ENCODE results near the gene SLC4A1AP.

The SLC4A1AP gene

GRCh38 chr2:27721335-27721734 is 57.6 kb downstream of the SLC4A1AP start:
- DNase-seq (ENCODE audit: low spot score), result no peak

DNA sequence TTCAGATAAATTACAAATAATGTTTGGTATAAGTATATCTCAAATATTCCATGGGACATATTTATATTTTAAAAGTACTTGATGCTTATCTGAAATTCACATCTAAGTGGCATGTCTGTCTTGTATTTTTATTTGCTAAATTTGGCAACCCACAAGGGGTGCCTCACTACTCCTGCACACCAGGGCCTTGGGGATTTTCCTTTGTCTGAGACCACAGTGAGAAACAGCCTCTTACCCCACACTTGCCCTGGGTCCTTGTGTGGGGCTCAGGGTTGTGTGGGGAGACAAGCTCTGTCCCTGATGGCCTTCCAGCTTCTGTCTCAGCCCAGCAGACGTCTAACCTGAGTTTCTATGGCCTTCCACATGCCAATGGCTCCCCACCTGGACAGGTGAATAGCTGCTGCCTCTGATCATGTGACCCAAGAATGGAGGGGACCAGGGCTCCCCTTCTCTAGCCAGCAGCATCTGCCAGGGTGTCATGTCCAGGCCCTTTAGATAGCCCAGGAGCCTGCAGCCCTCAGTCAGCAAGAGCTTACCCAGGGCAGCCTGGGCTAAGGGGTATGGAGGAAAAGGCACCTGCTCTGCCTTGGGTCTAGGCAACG is 58.3 kb downstream of the SLC4A1AP start:
- no peak for DNase-seq (ENCODE audit: low spot score)

DNA sequence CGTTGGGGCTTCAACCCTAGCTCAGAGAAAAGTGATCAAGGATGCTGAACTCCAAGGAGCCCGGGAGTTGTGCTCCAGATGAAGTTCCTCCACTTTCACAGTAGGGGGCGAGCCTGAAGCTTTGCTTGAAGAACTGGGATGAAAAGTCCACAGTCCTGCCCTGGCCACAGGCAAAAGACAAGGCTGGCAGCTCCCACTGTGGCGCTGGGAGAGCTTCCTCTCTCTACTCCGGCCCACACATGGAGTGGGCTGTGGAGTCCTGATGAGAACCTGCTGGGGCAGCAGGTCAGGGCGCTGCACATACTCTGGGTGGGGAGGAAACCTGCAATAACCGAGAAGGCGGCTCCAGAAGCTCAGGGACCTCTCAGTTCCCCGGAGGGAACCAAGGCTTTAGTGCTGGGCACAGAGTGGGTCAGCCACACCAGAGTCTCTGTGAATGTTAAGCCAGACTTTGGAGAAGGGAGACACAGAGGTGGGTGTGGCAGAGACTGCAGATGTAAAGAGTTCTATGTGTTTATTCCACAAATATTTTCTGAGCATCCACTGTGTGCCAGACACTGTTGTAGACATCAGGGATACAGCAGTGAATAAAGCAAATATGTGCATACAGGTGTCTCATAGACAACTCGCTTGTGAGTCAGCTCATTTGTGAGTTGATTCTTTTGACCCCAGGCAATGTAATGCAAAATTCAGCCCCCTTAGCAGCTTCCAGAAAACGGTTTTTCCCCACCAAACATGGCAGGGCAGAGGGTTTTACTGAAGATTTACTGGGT is 59.9 kb downstream of the SLC4A1AP start:
- peak; percentile 53 for DNase-seq (ENCODE audit: low spot score)

DNA sequence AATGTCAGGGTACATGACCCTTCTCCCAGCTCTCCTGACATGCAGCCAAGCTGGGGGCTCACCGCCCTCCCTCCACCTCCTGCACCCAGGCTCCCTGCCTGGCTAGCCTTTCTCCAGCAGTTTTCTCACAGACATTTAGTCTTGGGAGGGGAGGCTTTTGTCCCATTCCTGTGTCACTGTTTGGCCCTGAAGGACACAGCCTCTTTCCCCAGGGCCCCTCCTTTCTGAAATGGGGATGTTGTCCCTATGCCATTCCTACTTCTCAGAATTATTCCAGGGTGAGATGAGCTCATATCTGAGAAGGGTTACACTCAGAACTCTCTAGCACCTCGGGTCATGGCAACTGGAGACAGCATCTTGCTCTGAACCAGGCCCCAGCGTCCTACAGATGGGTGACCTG is 60.5 kb downstream of the SLC4A1AP start:
- DNase-seq (ENCODE audit: low spot score), result no peak

DNA sequence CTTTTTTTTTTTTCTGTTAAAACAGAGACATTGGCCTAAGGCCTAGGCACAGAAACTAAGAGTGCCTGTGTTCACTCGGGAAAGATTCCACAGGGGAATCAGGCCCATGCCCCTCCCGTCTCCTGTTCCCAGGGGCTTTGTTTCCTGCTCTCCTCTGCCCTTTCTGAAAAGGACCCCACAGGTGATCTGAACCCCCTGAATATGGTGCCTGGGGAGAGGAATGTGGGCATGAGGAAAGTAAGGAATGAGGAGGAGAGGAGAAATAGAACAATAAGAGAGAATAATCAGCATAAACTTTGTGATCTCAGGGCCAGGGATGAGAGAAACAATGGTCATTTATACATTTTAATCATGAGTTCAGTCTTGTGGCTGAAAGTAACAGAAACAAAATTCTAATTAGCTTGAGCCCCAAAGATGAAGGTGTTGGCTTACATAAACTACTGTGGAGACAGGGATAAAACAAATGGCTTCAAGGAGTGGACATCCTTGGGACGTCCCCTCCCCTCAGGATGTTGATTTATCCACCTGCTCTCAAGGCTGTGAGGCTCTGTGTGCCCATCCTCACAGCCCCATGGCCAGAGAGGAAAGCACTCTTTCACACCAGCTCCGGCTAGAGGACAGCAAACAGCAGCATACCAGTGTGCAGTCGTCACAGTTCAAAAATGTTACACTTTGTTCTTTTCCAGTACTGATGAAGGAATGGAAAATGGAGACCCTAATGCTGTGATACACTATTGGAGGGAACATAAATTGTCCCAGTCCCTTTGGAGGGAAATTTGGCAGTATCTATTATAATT is 61.4 kb downstream of the SLC4A1AP start:
- no peak for DNase-seq (ENCODE audit: low spot score)

- DNase-seq (ENCODE audit: low spot score), result no peak
Measured at GRCh38 chr2:27727257-27727656, 63.6 kb downstream of the SLC4A1AP start.

- no peak for DNase-seq (ENCODE audit: low spot score)
Measured at GRCh38 chr2:27728081-27728858, 64.6 kb downstream of the SLC4A1AP start.

GRCh38 chr2:27729198-27729597 is 65.5 kb downstream of the SLC4A1AP start:
- no peak for DNase-seq (ENCODE audit: low spot score)

GRCh38 chr2:27729614-27730013 is 65.9 kb downstream of the SLC4A1AP start:
- DNase-seq (ENCODE audit: low spot score), result no peak

DNA sequence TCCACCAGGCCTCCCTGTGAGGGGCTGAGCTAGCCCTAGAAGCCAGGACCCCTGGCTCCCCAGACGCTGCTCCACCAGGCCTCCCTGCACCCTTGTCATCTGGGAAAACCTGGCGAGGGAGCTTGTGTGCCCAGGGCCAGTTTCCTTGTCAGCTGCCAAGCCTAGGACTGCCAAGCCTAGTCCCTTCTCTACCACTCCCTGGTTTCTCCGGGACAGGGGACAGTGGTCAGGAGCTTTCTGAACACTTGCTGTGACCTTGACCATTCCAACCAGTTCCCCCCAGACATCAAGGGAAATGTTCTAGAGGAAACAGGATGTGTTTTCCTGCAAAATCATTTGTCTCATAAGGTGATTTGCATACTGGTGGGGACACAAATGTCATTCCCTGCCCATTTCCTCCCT is 66.6 kb downstream of the SLC4A1AP start:
- DNase-seq (ENCODE audit: low spot score), result no peak

DNA sequence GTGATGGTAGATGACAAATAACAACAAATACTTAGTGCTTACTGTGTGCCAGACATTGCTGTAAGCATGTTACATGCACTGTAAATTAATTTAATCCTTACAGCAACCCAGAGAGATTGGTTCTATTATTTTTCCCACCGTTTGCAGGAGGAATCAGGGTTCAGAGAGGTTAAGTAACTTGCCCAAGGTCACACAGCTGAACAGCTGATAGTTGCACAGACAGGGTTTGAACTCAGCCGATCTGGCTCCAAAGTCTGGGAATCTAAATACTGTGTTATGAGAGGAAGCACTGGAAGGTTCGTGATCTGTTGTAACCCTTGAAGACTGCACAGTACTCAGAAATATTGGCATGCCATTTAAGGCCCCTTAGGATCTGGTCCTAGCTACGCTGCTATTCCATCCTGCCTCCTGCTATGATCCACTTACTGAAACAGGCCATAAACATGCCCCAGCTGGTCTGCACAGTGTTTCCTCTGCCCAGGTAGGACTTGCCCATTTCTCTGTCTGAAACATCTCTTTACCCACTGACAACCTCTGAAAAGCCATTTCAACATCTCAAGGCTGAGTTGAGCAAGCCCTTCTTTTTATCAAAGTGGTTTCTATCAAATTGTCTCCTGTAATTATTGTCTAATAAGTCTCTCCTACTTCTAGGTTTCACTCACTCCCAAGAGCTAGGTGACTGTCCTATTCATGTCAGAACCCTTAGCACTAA is 67.4 kb downstream of the SLC4A1AP start:
- DNase-seq (ENCODE audit: low spot score), result no peak

GRCh38 chr2:27734305-27734704 is 70.6 kb downstream of the SLC4A1AP start:
- DNase-seq (ENCODE audit: low spot score), result no peak

GRCh38 chr2:27735263-27735904 is 71.7 kb downstream of the SLC4A1AP start:
- no peak for DNase-seq (ENCODE audit: low spot score)

GRCh38 chr2:27736031-27736889 is 72.6 kb downstream of the SLC4A1AP start:
- DNase-seq (ENCODE audit: low spot score), result no peak

DNA sequence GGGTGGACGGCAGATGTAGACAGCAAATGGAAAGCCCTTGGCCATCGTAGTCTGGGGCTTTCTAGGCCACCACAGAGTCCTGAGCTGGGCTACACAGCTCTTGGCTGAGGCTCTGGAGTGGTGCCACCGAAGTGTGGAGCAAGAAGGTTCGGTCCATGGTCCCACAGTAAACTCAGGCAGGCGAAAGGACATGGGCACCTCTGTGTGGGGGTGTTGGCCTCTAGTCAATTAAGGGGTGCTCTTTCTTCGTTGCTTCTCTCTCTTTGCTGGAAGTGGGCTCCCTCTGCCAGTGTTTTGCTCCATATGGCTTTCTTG is 73.2 kb downstream of the SLC4A1AP start:
- no peak for DNase-seq (ENCODE audit: low spot score)

DNA sequence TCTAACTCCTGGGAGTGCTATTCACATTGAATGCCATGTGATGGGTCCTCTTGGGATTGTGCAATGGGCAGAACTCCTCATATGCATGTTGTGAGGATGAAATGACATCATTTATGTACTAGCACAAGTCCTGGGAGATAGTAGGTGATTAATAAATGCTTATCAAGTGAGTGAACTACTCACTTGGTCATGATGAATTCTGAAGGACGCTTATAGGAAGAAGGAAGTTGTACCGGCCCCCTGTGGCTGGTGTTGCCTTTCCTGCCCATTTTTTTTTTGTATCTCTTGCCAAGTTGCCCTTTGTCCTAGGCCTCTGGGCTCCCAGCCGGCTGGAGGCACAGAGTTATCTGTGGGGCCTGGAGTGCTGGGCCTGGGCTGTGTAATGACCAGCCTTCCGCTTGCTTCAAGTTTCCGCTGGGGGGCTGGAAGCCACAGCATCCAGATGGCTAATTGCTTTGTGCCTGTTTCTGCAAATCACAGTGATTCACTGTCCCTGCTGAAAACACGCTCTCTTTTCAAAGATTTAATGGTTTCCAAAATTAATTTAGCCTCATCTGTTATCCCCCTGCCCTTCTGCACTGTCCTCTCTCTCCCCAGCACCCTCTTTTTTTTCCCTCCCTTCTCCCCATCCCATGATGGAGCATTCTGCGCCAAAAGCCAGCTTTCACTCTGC is 74.1 kb downstream of the SLC4A1AP start:
- no peak for DNase-seq (ENCODE audit: low spot score)

DNA sequence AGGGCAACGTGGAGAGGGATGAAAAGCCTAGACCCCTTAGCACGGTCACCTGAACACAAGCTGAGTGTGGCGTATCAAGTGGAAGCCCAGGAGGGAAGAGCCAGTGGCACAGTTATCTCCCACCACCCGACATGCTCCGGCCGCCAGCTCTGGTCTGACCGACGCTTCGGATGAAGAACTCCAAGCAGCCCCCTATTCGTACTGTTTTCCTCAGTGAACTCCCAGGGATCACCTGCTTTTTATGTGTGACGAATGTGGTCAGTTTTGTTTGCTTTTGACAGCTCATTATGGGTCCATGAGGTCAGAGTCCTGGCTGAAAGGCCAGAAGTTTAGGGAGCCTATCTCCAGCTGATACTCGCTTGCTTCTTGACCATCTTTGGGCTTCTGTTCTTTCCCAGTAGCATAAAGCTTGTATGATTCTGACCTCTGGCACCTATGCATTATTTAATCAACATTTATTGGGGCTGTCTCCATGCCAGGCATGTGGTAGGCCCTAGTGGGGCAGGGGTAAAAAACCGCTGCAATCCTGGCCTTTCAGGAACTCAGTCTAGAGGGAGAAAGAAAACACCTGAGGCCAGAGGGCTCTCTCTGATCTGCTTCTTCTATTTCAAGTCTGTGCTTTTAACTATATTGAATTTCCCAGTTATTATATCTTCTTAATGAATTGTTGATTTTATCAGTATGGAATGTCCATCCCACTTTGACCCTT is 74.8 kb downstream of the SLC4A1AP start:
- DNase-seq (ENCODE audit: low spot score), result no peak

DNA sequence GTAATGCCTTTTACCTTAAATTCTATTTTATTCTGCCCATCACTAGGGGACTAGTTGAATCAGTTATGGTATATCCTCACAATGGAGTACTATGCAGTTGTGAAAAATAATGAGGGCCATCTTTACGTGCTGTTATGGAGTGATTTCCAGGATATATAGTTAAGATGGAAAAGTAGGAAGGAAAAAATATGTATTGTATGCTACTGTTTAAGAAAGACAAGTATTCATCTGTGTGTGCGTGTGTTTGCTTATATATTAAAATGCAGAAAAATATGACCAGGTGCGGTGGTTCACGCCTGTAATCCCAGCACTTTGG is 75.3 kb downstream of the SLC4A1AP start:
- DNase-seq (ENCODE audit: low spot score), result no peak

DNA sequence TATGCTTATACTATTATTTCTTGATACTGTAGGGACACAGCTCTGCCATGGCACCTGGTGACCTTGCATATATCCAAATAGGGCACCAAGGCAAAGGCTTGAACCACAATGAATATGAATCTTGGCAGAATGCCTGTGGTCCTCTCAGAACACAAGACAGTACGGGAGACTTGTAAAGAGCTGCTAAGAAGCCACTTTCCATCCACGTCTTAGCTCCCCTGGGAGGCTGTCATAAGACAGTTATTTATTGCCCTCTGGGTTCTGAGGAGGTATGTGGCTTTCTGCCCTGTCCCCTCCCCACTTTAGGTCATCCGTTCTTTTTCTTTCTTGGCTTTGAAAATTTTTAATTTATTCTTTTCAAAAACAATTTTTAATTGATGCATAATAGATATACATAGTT is 78.0 kb downstream of the SLC4A1AP start:
- no peak for DNase-seq (ENCODE audit: low spot score)

All from NAMALWA (cell line).